22Rv1 (cell line): ENCODE data around the gene ANXA6.

Experiments used
- ZFX ChIP-seq: fragments of 450-650 bp; IDR thresholded peaks from 2 replicates; pipeline ENCODE4 v1.6.1; 2017; ENCODE audit warnings: antibody characterized with exemption, borderline replicate concordance
- TF ChIP-seq, protein P1 (sequence below): fragments of 450-650 bp; IDR thresholded peaks from 2 replicates; pipeline ENCODE4 v1.5.1; 2017; ENCODE audit warnings: mild to moderate bottlenecking

DNA sequence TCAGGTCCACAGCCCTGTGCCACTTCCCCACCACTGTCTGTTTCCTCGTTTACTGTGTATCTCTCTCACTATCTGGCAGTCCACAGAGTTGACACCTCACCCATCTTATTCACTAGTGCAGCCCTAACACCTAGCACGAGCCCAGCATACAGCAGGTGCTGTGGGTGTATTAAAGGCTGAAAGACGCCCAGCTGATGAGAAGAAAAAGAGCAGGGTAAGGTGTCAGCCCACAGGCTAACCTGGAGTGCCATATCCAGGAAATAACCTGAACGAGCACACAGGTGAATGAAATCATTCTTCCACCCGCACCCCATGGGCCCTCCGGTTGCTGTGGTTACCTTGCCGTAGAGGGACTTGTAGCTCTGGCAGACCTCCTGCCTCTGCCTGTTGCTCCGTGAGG is 18.6 kb downstream of the ANXA6 start:
- TF ChIP-seq, protein P1, sequence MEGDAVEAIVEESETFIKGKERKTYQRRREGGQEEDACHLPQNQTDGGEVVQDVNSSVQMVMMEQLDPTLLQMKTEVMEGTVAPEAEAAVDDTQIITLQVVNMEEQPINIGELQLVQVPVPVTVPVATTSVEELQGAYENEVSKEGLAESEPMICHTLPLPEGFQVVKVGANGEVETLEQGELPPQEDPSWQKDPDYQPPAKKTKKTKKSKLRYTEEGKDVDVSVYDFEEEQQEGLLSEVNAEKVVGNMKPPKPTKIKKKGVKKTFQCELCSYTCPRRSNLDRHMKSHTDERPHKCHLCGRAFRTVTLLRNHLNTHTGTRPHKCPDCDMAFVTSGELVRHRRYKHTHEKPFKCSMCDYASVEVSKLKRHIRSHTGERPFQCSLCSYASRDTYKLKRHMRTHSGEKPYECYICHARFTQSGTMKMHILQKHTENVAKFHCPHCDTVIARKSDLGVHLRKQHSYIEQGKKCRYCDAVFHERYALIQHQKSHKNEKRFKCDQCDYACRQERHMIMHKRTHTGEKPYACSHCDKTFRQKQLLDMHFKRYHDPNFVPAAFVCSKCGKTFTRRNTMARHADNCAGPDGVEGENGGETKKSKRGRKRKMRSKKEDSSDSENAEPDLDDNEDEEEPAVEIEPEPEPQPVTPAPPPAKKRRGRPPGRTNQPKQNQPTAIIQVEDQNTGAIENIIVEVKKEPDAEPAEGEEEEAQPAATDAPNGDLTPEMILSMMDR: no peak
- TF ChIP-seq ZFX: no peak
